ENCODE results near the gene BMP8A. TPM values are rescaled to one million over a fixed set of nuclear protein-coding genes. Genes with fewer than 3 reads are reported as not detected.
"Not testable (repeated sequence)": the region's sequence is repeated elsewhere in the genome, so short reads cannot be mapped to it uniquely, and the experiment has no call there.

The BMP8A gene
- total RNA-seq, 1 experiment from 2014 or later, result 0.11 TPM

DNA sequence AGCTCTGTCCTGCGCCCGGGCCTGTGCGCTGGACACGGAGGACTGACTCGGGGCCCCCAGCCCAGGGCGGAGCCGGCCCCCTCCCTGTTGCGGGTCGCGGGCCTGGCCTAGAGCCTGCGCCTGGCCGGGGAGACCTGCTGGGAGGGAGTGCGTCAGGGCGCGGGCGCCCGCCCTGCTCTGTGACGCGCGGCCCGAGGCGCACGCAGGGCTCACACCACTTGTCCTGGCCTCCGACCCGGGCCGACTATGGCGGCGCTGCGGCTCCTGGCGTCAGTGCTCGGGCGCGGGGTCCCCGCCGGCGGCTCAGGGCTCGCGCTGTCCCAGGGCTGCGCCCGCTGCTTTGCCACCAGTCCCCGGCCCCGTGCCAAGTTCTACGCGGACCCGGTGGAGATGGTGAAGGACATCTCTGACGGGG lies 23.3 kb downstream of the BMP8A start:
- CTCF ChIA-PET; BruUV-seq (replicated peaks); intact Hi-C loops (cut with micrococcal nuclease); H3K79me2 ChIP-seq (ENCODE audit: low read length); H3K4me3 ChIP-seq (ENCODE audit: low read length); H3K27ac ChIP-seq (ENCODE audit: low read length); H3K27me3 ChIP-seq (ENCODE audit: low read length); H4K20me1 ChIP-seq (ENCODE audit: low read length); POLR2A ChIA-PET (ENCODE audit: unreplicated experiment); H3F3A ChIP-seq (ENCODE audit: low read length, unreplicated experiment); H3K9ac ChIP-seq (ENCODE audit: low read length); H3K4me2 ChIP-seq (ENCODE audit: low read length); H3K9me3 ChIP-seq (ENCODE audit: low read length); H2AFZ ChIP-seq (ENCODE audit: low read length); H3K4me1 ChIP-seq (ENCODE audit: insufficient read depth, low read length); H3K9me2 ChIP-seq (replicated peaks; ENCODE audit: low read length); H3K36me3 ChIP-seq (ENCODE audit: low read depth, low read length); DNase-seq: not testable (repeated sequence)
- ATAC-seq, result peak; percentile 30; the same call in 1 of the 2 replicates

- H3K9me2 ChIP-seq (replicated peaks; ENCODE audit: low read length); POLR2A ChIA-PET (ENCODE audit: unreplicated experiment); H3K4me3 ChIP-seq (ENCODE audit: low read length); H3K36me3 ChIP-seq (ENCODE audit: low read depth, low read length); H3K9me3 ChIP-seq (ENCODE audit: low read length); H4K20me1 ChIP-seq (ENCODE audit: low read length); H3K27me3 ChIP-seq (ENCODE audit: low read length); H3K27ac ChIP-seq (ENCODE audit: low read length); CTCF ChIA-PET; H3K9ac ChIP-seq (ENCODE audit: low read length); BruUV-seq (replicated peaks); H3F3A ChIP-seq (ENCODE audit: low read length, unreplicated experiment); ATAC-seq; DNase-seq; H3K4me1 ChIP-seq (ENCODE audit: insufficient read depth, low read length); H2AFZ ChIP-seq (ENCODE audit: low read length); intact Hi-C loops (cut with micrococcal nuclease); H3K79me2 ChIP-seq (ENCODE audit: low read length); H3K4me2 ChIP-seq (ENCODE audit: low read length): not testable (repeated sequence)
Measured at GRCh38 chr1:39515131-39516086, 24.0 kb downstream of the BMP8A start.

DNA sequence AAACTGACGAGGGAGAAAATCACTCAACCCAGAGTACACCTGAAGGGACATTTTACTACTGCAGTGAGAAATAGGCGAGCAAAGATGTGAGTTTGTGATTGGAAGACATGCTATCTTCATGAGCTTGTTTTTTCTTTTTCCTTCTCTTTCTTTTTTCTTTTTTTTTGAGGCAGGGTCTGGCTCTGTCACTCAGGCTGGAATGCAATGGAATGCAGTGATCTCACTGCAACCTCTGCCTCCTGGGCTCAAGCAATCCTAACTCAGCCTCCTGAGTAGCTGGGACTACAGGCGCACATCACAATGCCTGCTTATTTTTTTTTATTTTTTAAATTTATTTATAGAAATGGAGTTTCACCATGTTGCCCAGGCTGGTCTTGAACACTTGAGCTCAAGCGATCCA lies 25.4 kb downstream of the BMP8A start:
- H4K20me1 ChIP-seq (ENCODE audit: low read length); H3K4me1 ChIP-seq (ENCODE audit: insufficient read depth, low read length); ATAC-seq; CTCF ChIA-PET; H2AFZ ChIP-seq (ENCODE audit: low read length); H3K27ac ChIP-seq (ENCODE audit: low read length); H3K9me2 ChIP-seq (replicated peaks; ENCODE audit: low read length); H3K36me3 ChIP-seq (ENCODE audit: low read depth, low read length); H3K4me3 ChIP-seq (ENCODE audit: low read length); H3F3A ChIP-seq (ENCODE audit: low read length, unreplicated experiment); H3K4me2 ChIP-seq (ENCODE audit: low read length); H3K9me3 ChIP-seq (ENCODE audit: low read length); H3K27me3 ChIP-seq (ENCODE audit: low read length); H3K79me2 ChIP-seq (ENCODE audit: low read length); intact Hi-C loops (cut with micrococcal nuclease); BruUV-seq (replicated peaks); DNase-seq; H3K9ac ChIP-seq (ENCODE audit: low read length): not testable (repeated sequence)
- POLR2A ChIA-PET (ENCODE audit: unreplicated experiment), result interaction anchor here (0.6 kb wide), 1 partner anchor 1404 kb away, joined by 3 read pairs; no protein-coding TSS in a partner anchor

GRCh38 chr1:39517936-39518335 lies 26.5 kb downstream of the BMP8A start:
- intact Hi-C loops (cut with micrococcal nuclease); POLR2A ChIA-PET (ENCODE audit: unreplicated experiment): not testable (repeated sequence)

DNA sequence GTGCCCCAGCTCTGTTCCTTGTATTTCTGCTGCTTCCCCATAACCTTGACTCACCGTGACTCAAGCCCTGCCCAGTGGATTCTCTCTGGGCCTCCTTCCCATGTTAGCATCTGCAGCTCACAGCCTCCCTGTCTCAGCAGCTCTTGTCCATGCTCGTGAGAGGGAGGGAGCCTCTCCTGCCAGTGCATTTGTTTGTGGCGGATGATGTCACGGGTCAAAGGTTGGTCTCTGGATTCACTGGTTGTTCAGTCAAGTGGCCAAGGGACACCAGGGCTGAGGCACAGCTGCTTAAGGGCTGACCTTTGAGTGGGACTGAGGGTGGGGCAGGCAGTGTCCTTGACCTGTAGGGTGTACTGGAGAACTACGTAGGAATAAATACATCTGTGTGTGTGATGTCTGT lies 27.9 kb downstream of the BMP8A start:
- H3K9ac ChIP-seq (ENCODE audit: low read length); H3K9me3 ChIP-seq (ENCODE audit: low read length); H3K27ac ChIP-seq (ENCODE audit: low read length); H3F3A ChIP-seq (ENCODE audit: low read length, unreplicated experiment); H3K4me3 ChIP-seq (ENCODE audit: low read length); intact Hi-C loops (cut with micrococcal nuclease); H3K9me2 ChIP-seq (replicated peaks; ENCODE audit: low read length); CTCF ChIA-PET; BruUV-seq (replicated peaks); H4K20me1 ChIP-seq (ENCODE audit: low read length); H3K36me3 ChIP-seq (ENCODE audit: low read depth, low read length); H3K79me2 ChIP-seq (ENCODE audit: low read length); H3K4me1 ChIP-seq (ENCODE audit: insufficient read depth, low read length); H2AFZ ChIP-seq (ENCODE audit: low read length); H3K27me3 ChIP-seq (ENCODE audit: low read length); H3K4me2 ChIP-seq (ENCODE audit: low read length); DNase-seq; POLR2A ChIA-PET (ENCODE audit: unreplicated experiment): not testable (repeated sequence)
- peak; percentile 43 for ATAC-seq

More at GRCh38 chr1:39517936-39518335, 26.5 kb downstream of the BMP8A start:
- H3F3A ChIP-seq (ENCODE audit: low read length, unreplicated experiment); H3K4me1 ChIP-seq (ENCODE audit: insufficient read depth, low read length); CTCF ChIA-PET; H3K27me3 ChIP-seq (ENCODE audit: low read length); BruUV-seq (replicated peaks); H3K9me2 ChIP-seq (replicated peaks; ENCODE audit: low read length); H3K27ac ChIP-seq (ENCODE audit: low read length); H4K20me1 ChIP-seq (ENCODE audit: low read length); H3K79me2 ChIP-seq (ENCODE audit: low read length); H3K36me3 ChIP-seq (ENCODE audit: low read depth, low read length); H3K4me2 ChIP-seq (ENCODE audit: low read length); H2AFZ ChIP-seq (ENCODE audit: low read length); H3K9ac ChIP-seq (ENCODE audit: low read length); DNase-seq; ATAC-seq; H3K9me3 ChIP-seq (ENCODE audit: low read length); H3K4me3 ChIP-seq (ENCODE audit: low read length): not testable (repeated sequence)

DNA sequence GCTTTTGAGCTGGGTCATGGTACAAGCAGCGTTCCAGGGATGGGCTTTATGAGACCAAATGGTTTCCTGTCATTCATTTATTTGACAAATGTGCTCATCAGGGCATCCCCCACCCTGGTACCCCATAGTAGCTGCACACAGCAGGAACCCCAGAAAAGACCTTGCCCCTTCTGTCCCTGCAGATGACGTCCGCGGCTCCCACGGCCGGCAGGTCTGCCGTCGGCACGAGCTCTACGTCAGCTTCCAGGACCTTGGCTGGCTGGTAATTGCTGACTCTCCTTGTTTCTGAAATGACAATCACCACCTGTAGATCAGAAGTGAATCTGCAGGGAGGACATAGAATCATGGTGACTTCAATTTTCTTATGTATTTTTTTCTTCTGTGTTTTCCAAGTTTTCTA lies 30.8 kb downstream of the BMP8A start:
- H3K4me1 ChIP-seq (ENCODE audit: insufficient read depth, low read length); H3K36me3 ChIP-seq (ENCODE audit: low read depth, low read length); CTCF ChIA-PET; POLR2A ChIA-PET (ENCODE audit: unreplicated experiment); H3K27ac ChIP-seq (ENCODE audit: low read length); intact Hi-C loops (cut with micrococcal nuclease); H3K9me2 ChIP-seq (replicated peaks; ENCODE audit: low read length); H3K9ac ChIP-seq (ENCODE audit: low read length); BruUV-seq (replicated peaks); H3K79me2 ChIP-seq (ENCODE audit: low read length); H2AFZ ChIP-seq (ENCODE audit: low read length); DNase-seq; H3F3A ChIP-seq (ENCODE audit: low read length, unreplicated experiment); H4K20me1 ChIP-seq (ENCODE audit: low read length); H3K4me3 ChIP-seq (ENCODE audit: low read length); ATAC-seq; H3K27me3 ChIP-seq (ENCODE audit: low read length); H3K4me2 ChIP-seq (ENCODE audit: low read length); H3K9me3 ChIP-seq (ENCODE audit: low read length): not testable (repeated sequence)

Data from PC-3 (cell line).